Neural cell (in vitro differentiated cells): ENCODE measurements around the gene PLEKHA8. TPM values are rescaled to one million over a fixed set of nuclear protein-coding genes. Genes with fewer than 3 reads are reported as not detected.

Experiments used
- H2AFZ ChIP-seq: fragments of 200-600, 300-800 bp; sonication (generic), shearing (Covaris generic); 2 replicates; pipeline ENCODE4 v1.6.0; 2014; ENCODE audit warnings: low read depth, mild to moderate bottlenecking, antibody characterized with exemption, low read length, moderate library complexity
- H3F3A ChIP-seq: fragments of 200-600 bp; shearing (Covaris generic); 2 replicates; pipeline ENCODE4 v1.6.1; 2016; ENCODE audit warnings: mild to moderate bottlenecking, moderate library complexity, mixed read lengths, antibody characterized with exemption, low read length; ENCODE audit not compliant: insufficient read depth, poor library complexity, severe bottlenecking
- H3K27ac ChIP-seq: fragments of 200-600, 300-800 bp; sonication (generic), shearing (Covaris generic); 2 replicates; pipeline ENCODE4 v1.5.1; 2014; ENCODE audit warnings: mild to moderate bottlenecking, low read length, moderate library complexity
- H3K27me3 ChIP-seq: fragments of 300-800, 200-600 bp; sonication (generic), shearing (Covaris generic); 2 replicates; pipeline ENCODE4 v1.6.0; 2014; ENCODE audit warnings: mild to moderate bottlenecking, low read depth, low read length, moderate library complexity; ENCODE audit not compliant: insufficient read depth
- H3K36me3 ChIP-seq: fragments of 300-800, 200-600 bp; sonication (generic), shearing (Covaris generic); 2 replicates; pipeline ENCODE4 v1.5.1; 2014; ENCODE audit warnings: mild to moderate bottlenecking, antibody characterized with exemption, low read length, moderate library complexity; ENCODE audit not compliant: insufficient read depth
- H3K4me2 ChIP-seq: fragments of 300-800, 200-600 bp; sonication (generic), shearing (Covaris generic); 2 replicates; pipeline ENCODE4 v1.6.0; 2014; ENCODE audit warnings: mild to moderate bottlenecking, low read length
- H3K4me3 ChIP-seq: fragments of 300-800, 200-600 bp; sonication (generic), shearing (Covaris generic); 2 replicates; pipeline ENCODE4 v1.5.1; 2014; ENCODE audit warnings: mild to moderate bottlenecking, low read length, moderate library complexity
- H3K79me2 ChIP-seq: fragments of 200-600 bp; shearing (Covaris generic); replicated peaks from 2 replicates; pipeline ENCODE4 v1.6.0; 2014; ENCODE audit warnings: mild to moderate bottlenecking, low read length, moderate library complexity; ENCODE audit not compliant: insufficient read depth
- H3K9ac ChIP-seq: fragments of 300-800, 200-600 bp; sonication (generic), shearing (Covaris generic); 2 replicates; pipeline ENCODE4 v1.6.1; 2016; ENCODE audit warnings: mild to moderate bottlenecking, low read length, mixed read lengths
- H3K9me2 ChIP-seq: fragments of 200-600 bp; shearing (Covaris generic); 2 replicates; pipeline ENCODE4 v1.6.1; 2016; ENCODE audit warnings: mild to moderate bottlenecking, low read length, mixed read lengths; ENCODE audit not compliant: insufficient read depth
- H3K9me3 ChIP-seq: fragments of 200-600, 300-800 bp; sonication (generic), shearing (Covaris generic); 2 replicates; pipeline ENCODE4 v1.6.1; 2016; ENCODE audit warnings: mild to moderate bottlenecking, mixed run types, low read length, moderate library complexity, mixed read lengths
- H4K20me1 ChIP-seq: fragments of 200-600 bp; shearing (Covaris generic); 2 replicates; pipeline ENCODE4 v1.6.1; 2016; ENCODE audit warnings: mild to moderate bottlenecking, mixed run types; ENCODE audit not compliant: insufficient read depth
- EP300 ChIP-seq: fragments of 450-650 bp; conservative IDR thresholded peaks from 2 replicates; pipeline ENCODE4 v1.6.1; 2014; ENCODE audit warnings: antibody characterized with exemption, mild to moderate bottlenecking, moderate library complexity; ENCODE audit not compliant: poor library complexity, severe bottlenecking
- EZH2 ChIP-seq: fragments of 200-600, 300-800 bp; shearing (Covaris generic), sonication (generic); IDR thresholded peaks from 2 replicates; pipeline ENCODE4 v1.6.1; 2014; ENCODE audit warnings: antibody characterized with exemption, low read length, borderline replicate concordance, mild to moderate bottlenecking; ENCODE audit not compliant: insufficient read depth, poor library complexity, severe bottlenecking
- MXI1 ChIP-seq: fragments of 450-650 bp; conservative IDR thresholded peaks from 2 replicates; pipeline ENCODE4 v1.6.1; 2014; ENCODE audit warnings: antibody characterized with exemption, mild to moderate bottlenecking; ENCODE audit not compliant: poor library complexity, severe bottlenecking
- RAD21 ChIP-seq: fragments of 450-650 bp; conservative IDR thresholded peaks from 2 replicates; pipeline ENCODE4 v1.6.1; 2014; ENCODE audit warnings: antibody characterized with exemption, mild to moderate bottlenecking, moderate library complexity
- SMC3 ChIP-seq: fragments of 450-650 bp; conservative IDR thresholded peaks from 2 replicates; pipeline ENCODE4 v1.6.1; 2014; ENCODE audit warnings: antibody characterized with exemption, mild to moderate bottlenecking, moderate library complexity; ENCODE audit not compliant: poor library complexity
- polyA plus RNA-seq: library from polyadenylated mRNA; depleted of rRNA; stranded (reverse); fragments of >200 nt; gene quantifications from 2 replicates; pipeline ENCODE4 v1.2.3, GENCODE V29; 2014
- TF ChIP-seq, protein P1 (sequence below): IDR thresholded peaks from 2 replicates; pipeline ENCODE4 v1.6.1; 2012; ENCODE audit warnings: borderline replicate concordance

The PLEKHA8 gene
- polyA plus RNA-seq, 1 donor from 2014 or later: 43.1 TPM

DNA sequence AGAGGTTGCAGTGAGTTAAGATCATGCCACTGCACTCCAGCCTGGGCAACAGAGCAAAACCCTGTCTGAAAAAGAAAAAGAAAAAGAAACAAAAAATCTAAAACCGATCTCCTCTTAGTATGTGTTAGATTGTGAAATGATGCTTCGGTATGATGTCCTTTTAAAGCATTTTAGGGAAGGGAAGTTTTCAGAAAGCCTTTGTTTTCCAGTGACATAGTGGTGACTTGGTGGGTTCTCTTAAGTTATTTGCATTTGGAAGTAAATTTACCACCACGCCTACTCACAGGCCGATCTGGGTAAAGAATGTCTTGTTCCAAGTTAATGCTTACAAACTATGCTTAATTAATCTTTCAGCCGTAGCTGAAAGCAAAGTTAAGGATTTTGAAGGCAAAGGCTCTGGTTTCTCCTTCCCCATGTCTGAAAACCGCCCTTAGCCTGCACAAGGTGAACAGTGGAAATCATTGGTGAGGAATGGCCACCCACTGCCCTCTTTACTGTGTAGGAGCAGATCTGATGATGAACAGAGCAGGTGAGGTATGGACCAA, 117.3 kb downstream of the PLEKHA8 start:
- H3K4me3 ChIP-seq: no peak overlapping the region
- H2AFZ ChIP-seq: no peak overlapping the region
- no peaks in the 10 kb centered on the region for H3K9me2 ChIP-seq
- H3F3A ChIP-seq: peaks cover 3% of the 10 kb centered on the region
- TF ChIP-seq MXI1: no peak
- TF ChIP-seq RAD21: no peak
- no peak for TF ChIP-seq SMC3
- TF ChIP-seq EZH2: no peak
- TF ChIP-seq, protein P1, sequence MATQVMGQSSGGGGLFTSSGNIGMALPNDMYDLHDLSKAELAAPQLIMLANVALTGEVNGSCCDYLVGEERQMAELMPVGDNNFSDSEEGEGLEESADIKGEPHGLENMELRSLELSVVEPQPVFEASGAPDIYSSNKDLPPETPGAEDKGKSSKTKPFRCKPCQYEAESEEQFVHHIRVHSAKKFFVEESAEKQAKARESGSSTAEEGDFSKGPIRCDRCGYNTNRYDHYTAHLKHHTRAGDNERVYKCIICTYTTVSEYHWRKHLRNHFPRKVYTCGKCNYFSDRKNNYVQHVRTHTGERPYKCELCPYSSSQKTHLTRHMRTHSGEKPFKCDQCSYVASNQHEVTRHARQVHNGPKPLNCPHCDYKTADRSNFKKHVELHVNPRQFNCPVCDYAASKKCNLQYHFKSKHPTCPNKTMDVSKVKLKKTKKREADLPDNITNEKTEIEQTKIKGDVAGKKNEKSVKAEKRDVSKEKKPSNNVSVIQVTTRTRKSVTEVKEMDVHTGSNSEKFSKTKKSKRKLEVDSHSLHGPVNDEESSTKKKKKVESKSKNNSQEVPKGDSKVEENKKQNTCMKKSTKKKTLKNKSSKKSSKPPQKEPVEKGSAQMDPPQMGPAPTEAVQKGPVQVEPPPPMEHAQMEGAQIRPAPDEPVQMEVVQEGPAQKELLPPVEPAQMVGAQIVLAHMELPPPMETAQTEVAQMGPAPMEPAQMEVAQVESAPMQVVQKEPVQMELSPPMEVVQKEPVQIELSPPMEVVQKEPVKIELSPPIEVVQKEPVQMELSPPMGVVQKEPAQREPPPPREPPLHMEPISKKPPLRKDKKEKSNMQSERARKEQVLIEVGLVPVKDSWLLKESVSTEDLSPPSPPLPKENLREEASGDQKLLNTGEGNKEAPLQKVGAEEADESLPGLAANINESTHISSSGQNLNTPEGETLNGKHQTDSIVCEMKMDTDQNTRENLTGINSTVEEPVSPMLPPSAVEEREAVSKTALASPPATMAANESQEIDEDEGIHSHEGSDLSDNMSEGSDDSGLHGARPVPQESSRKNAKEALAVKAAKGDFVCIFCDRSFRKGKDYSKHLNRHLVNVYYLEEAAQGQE: no peak
- TF ChIP-seq EP300: no peak
- no peaks in the 10 kb centered on the region for H3K79me2 ChIP-seq
- H3K36me3 ChIP-seq: no peaks in the 10 kb centered on the region
- no peak overlapping the region for H3K27ac ChIP-seq
- H4K20me1 ChIP-seq: no peaks in the 10 kb centered on the region
- H3K4me2 ChIP-seq: no peak overlapping the region
- H3K9ac ChIP-seq: no peak overlapping the region
- H3K27me3 ChIP-seq: no peaks in the 10 kb centered on the region
- no peaks in the 10 kb centered on the region for H3K9me3 ChIP-seq

DNA sequence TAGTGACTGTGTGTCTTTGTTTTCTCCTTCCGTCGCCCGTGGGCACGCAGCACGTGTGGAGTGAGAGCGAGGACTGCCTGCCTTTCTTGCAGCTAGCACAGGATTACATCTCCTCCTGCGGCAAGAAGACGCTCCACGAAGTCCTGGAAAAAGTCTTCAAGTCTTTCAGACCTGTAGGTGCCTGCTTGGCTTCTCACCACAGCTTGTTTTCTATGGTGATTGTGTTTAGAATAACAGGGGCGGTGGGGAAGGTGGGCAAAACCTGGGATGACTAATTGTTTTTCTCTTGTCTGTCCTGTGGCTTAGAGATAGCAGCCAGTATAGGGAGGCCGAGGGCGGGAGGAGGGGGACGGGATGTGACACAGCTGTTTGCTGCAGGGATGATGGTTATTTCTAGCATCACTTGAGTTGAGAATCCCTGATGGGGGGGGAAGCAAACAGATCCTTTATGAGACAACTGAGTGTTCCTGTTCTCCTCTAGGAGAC, 118.0 kb downstream of the PLEKHA8 start:
- Histone ChIP-seq H3K79me2 (no peaks in the 10 kb centered on the region), H3F3A (peaks cover 3% of the 10 kb centered on the region), H3K36me3 (no peaks in the 10 kb centered on the region), H2AFZ (no peak overlapping the region), H3K4me2 (no peak overlapping the region), H4K20me1 (no peaks in the 10 kb centered on the region), H3K27me3 (no peaks in the 10 kb centered on the region), H3K9me2 (no peaks in the 10 kb centered on the region), H3K9me3 (no peaks in the 10 kb centered on the region), H3K9ac (no peak overlapping the region), H3K27ac (no peak overlapping the region), H3K4me3 (no peak overlapping the region)
- no peak for TF ChIP-seq EZH2
- TF ChIP-seq, protein P1: no peak
